Effector memory CD8-positive, alpha-beta T cell (primary cell): ENCODE data around the gene CBY2.

ENCODE experiments used
- ATAC-seq: fragments of 150-1000 bp; cut with Tn5 transposase; replicated peaks from 2 replicates; pipeline ENCODE4 v1.10.0; 2021; ENCODE audit warnings: mild to moderate bottlenecking, moderate library complexity
- DNase-seq, 3 experiments: peaks; one replicate each; pipeline ENCODE4 v3.0.0; 2021
- H3K27ac Mint-ChIP-seq, 2 donors: one replicate each; pipeline ENCODE4 v1.8.0; 2022; ENCODE audit warnings: mild to moderate bottlenecking in 2 of 2, mixed read lengths in 2 of 2, moderate library complexity in 2 of 2
- H3K27me3 Mint-ChIP-seq, 2 donors: one replicate each; pipeline ENCODE4 v1.8.0; 2022; ENCODE audit warnings: mixed read lengths in 2 of 2
- H3K36me3 Mint-ChIP-seq: one replicate; pipeline ENCODE4 v1.8.0; 2022; ENCODE audit warnings: mild to moderate bottlenecking, moderate library complexity, mixed read lengths; ENCODE audit not compliant: insufficient read depth
- H3K4me1 Mint-ChIP-seq, 2 donors: one replicate each; pipeline ENCODE4 v1.8.0; 2022; ENCODE audit warnings: low read depth in 2 of 2, mixed read lengths in 2 of 2
- H3K4me3 Mint-ChIP-seq, 2 donors: one replicate each; pipeline ENCODE4 v1.8.0; 2022; ENCODE audit warnings: mild to moderate bottlenecking in 2 of 2, mixed read lengths in 2 of 2, moderate library complexity in 2 of 2
- H3K9me3 Mint-ChIP-seq, 2 donors: one replicate each; pipeline ENCODE4 v1.8.0; 2022; ENCODE audit warnings: mixed read lengths in 2 of 2

CBY2 gene

GRCh38 chr13:45707516-45708100, 5.5 kb downstream of the CBY2 start:
- Mint-ChIP-seq H3K27ac (no peak overlapping the region), H3K4me1 (no peaks in the 10 kb centered on the region), H3K9me3 (no peaks in the 10 kb centered on the region), H3K27me3 (peaks cover 5 to 30% of the 10 kb centered on the region in 2 donors), H3K4me3 (no peak overlapping the region), H3K36me3 (no peaks in the 10 kb centered on the region)
- DNase-seq (no peak), ATAC-seq (no peak)

GRCh38 chr13:45711951-45712350, 9.8 kb downstream of the CBY2 start:
- no peak for ATAC-seq
- H3K36me3 Mint-ChIP-seq: no peaks in the 10 kb centered on the region
- H3K27me3 Mint-ChIP-seq: no peaks in the 10 kb centered on the region
- H3K27ac Mint-ChIP-seq: no peak overlapping the region
- no peak overlapping the region for H3K4me3 Mint-ChIP-seq
- no peaks in the 10 kb centered on the region for H3K4me1 Mint-ChIP-seq
- H3K9me3 Mint-ChIP-seq: no peaks in the 10 kb centered on the region
- no peak for DNase-seq

GRCh38 chr13:45713106-45713690, 11.1 kb downstream of the CBY2 start:
- Mint-ChIP-seq H3K27me3 (peaks cover 4 to 6% of the 10 kb centered on the region in 2 donors), H3K4me3 (no peak overlapping the region)

GRCh38 chr13:45713721-45714120, 11.6 kb downstream of the CBY2 start:
- no peaks in the 10 kb centered on the region for H3K9me3 Mint-ChIP-seq
- H3K4me1 Mint-ChIP-seq: no peaks in the 10 kb centered on the region
- no peak overlapping the region for H3K4me3 Mint-ChIP-seq
- no peaks in the 10 kb centered on the region for H3K36me3 Mint-ChIP-seq
- ATAC-seq (no peak), DNase-seq (no peak)
- no peak overlapping the region for H3K27ac Mint-ChIP-seq
- H3K27me3 Mint-ChIP-seq: peaks cover 5 to 7% of the 10 kb centered on the region in 2 donors

More at GRCh38 chr13:45713106-45713690, 11.1 kb downstream of the CBY2 start:
- no peaks in the 10 kb centered on the region for H3K36me3 Mint-ChIP-seq
- ATAC-seq: no peak
- no peaks in the 10 kb centered on the region for H3K4me1 Mint-ChIP-seq
- no peak for DNase-seq
- H3K9me3 Mint-ChIP-seq: no peaks in the 10 kb centered on the region
- no peak overlapping the region for H3K27ac Mint-ChIP-seq

GRCh38 chr13:45714170-45714569, 12.1 kb downstream of the CBY2 start:
- Mint-ChIP-seq H3K27ac (no peak overlapping the region), H3K36me3 (no peaks in the 10 kb centered on the region), H3K4me3 (no peak overlapping the region), H3K27me3 (peaks cover 5 to 8% of the 10 kb centered on the region in 2 donors), H3K9me3 (no peaks in the 10 kb centered on the region), H3K4me1 (no peaks in the 10 kb centered on the region)
- ATAC-seq: no peak
- DNase-seq: no peak

GRCh38 chr13:45715351-45715750, 13.2 kb downstream of the CBY2 start:
- H3K9me3 Mint-ChIP-seq: no peaks in the 10 kb centered on the region
- DNase-seq (no peak), ATAC-seq (no peak)
- no peak overlapping the region for H3K27ac Mint-ChIP-seq
- H3K4me3 Mint-ChIP-seq: no peak overlapping the region
- H3K36me3 Mint-ChIP-seq: no peaks in the 10 kb centered on the region
- H3K4me1 Mint-ChIP-seq: no peaks in the 10 kb centered on the region
- peaks cover 5 to 20% of the 10 kb centered on the region in 2 donors for H3K27me3 Mint-ChIP-seq

- H3K27ac Mint-ChIP-seq: no peak overlapping the region
- ATAC-seq (no peak), DNase-seq (no peak)
- no peaks in the 10 kb centered on the region for H3K4me1 Mint-ChIP-seq
- H3K27me3 Mint-ChIP-seq: peaks cover 5 to 28% of the 10 kb centered on the region in 2 donors
- H3K4me3 Mint-ChIP-seq: no peak overlapping the region
- H3K36me3 Mint-ChIP-seq: no peaks in the 10 kb centered on the region
- no peaks in the 10 kb centered on the region for H3K9me3 Mint-ChIP-seq
These were observed 15.2 kb downstream of the CBY2 start for GRCh38 chr13:45717349-45717748.

- no peak overlapping the region for H3K27ac Mint-ChIP-seq
- no peaks in the 10 kb centered on the region for H3K36me3 Mint-ChIP-seq
- ATAC-seq (no peak), DNase-seq (no peak)
- no peaks in the 10 kb centered on the region for H3K9me3 Mint-ChIP-seq
- H3K27me3 Mint-ChIP-seq: peaks cover 5 to 28% of the 10 kb centered on the region in 2 donors
- H3K4me3 Mint-ChIP-seq: no peak overlapping the region
- H3K4me1 Mint-ChIP-seq: no peaks in the 10 kb centered on the region
These were observed 15.9 kb downstream of the CBY2 start for GRCh38 chr13:45718063-45718462.

GRCh38 chr13:45718992-45719391, 16.9 kb downstream of the CBY2 start:
- Mint-ChIP-seq H3K4me1 (no peaks in the 10 kb centered on the region), H3K4me3 (no peak overlapping the region), H3K9me3 (no peaks in the 10 kb centered on the region), H3K27me3 (peaks cover 5 to 28% of the 10 kb centered on the region in 2 donors), H3K27ac (no peak overlapping the region), H3K36me3 (no peaks in the 10 kb centered on the region)
- DNase-seq: no peak
- no peak for ATAC-seq

- Mint-ChIP-seq H3K27ac (no peak overlapping the region), H3K4me3 (no peak overlapping the region), H3K9me3 (no peaks in the 10 kb centered on the region), H3K27me3 (peaks cover 17 to 28% of the 10 kb centered on the region in 2 donors), H3K4me1 (no peaks in the 10 kb centered on the region), H3K36me3 (no peaks in the 10 kb centered on the region)
- DNase-seq: no peak
- no peak for ATAC-seq
These were observed 19.1 kb downstream of the CBY2 start for GRCh38 chr13:45721203-45721731.

- Mint-ChIP-seq H3K4me3 (no peak overlapping the region), H3K27ac (no peak overlapping the region), H3K4me1 (peaks cover 0 to 2% of the 10 kb centered on the region in 2 donors), H3K9me3 (no peaks in the 10 kb centered on the region), H3K27me3 (peaks cover 22 to 35% of the 10 kb centered on the region in 2 donors), H3K36me3 (no peaks in the 10 kb centered on the region)
- ATAC-seq: no peak
- no peak for DNase-seq
These were observed 21.7 kb downstream of the CBY2 start for GRCh38 chr13:45723798-45724197.

- no peak overlapping the region for H3K27ac Mint-ChIP-seq
- DNase-seq: no peak
- H3K27me3 Mint-ChIP-seq: peaks cover 31 to 36% of the 10 kb centered on the region in 2 donors
- ATAC-seq: no peak
- peaks cover 0 to 2% of the 10 kb centered on the region in 2 donors for H3K4me1 Mint-ChIP-seq
- no peaks in the 10 kb centered on the region for H3K36me3 Mint-ChIP-seq
- H3K4me3 Mint-ChIP-seq: no peak overlapping the region
- H3K9me3 Mint-ChIP-seq: no peaks in the 10 kb centered on the region
These were observed 26.6 kb downstream of the CBY2 start for GRCh38 chr13:45728759-45729158.

GRCh38 chr13:45731455-45731854, 29.3 kb downstream of the CBY2 start:
- no peaks in the 10 kb centered on the region for H3K9me3 Mint-ChIP-seq
- DNase-seq: no peak
- H3K27ac Mint-ChIP-seq: no peak overlapping the region
- no peak overlapping the region for H3K4me3 Mint-ChIP-seq
- H3K4me1 Mint-ChIP-seq: peaks cover 0 to 2% of the 10 kb centered on the region in 2 donors
- no peak for ATAC-seq
- peaks cover 19 to 54% of the 10 kb centered on the region in 2 donors for H3K27me3 Mint-ChIP-seq
- no peaks in the 10 kb centered on the region for H3K36me3 Mint-ChIP-seq

GRCh38 chr13:45732916-45733315, 30.8 kb downstream of the CBY2 start:
- H3K36me3 Mint-ChIP-seq: peaks cover 3% of the 10 kb centered on the region
- H3K27ac Mint-ChIP-seq: no peak overlapping the region
- DNase-seq (no peak), ATAC-seq (no peak)
- H3K4me3 Mint-ChIP-seq: no peak overlapping the region
- peaks cover 0 to 2% of the 10 kb centered on the region in 2 donors for H3K4me1 Mint-ChIP-seq
- no peaks in the 10 kb centered on the region for H3K9me3 Mint-ChIP-seq
- peaks cover 15 to 49% of the 10 kb centered on the region in 2 donors for H3K27me3 Mint-ChIP-seq
